HCT116 (cell line): ENCODE measurements around the gene ATAD3A. TPM values are rescaled to one million over a fixed set of nuclear protein-coding genes. Genes with fewer than 3 reads are reported as not detected.

Experiments used
- ATAC-seq: fragments of 200-7000 bp; cut with Tn5 transposase; 2 replicates; pipeline ENCODE4 v1.9.1; 2020; ENCODE audit warnings: mild to moderate bottlenecking, moderate library complexity
- BruUV-seq: library from RNA; stranded (reverse); fragments of 400-500 nt; replicated peaks from 2 replicates; lab custom pipeline; 2021; lab: Mats Ljungman, UMichigan
- CTCF ChIA-PET: fragments of 300-600 bp; sonication (Branson Sonifier 250); formaldehyde crosslinking; loops from one replicate; lab custom pipeline; 2021; ENCODE audit warnings: antibody characterized with exemption; lab: Charles Lee
- POLR2A ChIA-PET: fragments of 300-600, 350-600 bp; sonication (Branson Sonifier 250); formaldehyde crosslinking; loops from one replicate; lab custom pipeline; 2021; ENCODE audit warnings: antibody characterized with exemption; lab: Charles Lee
- RAD21 ChIA-PET, 2 experiments: fragments of 300-600 bp; sonication (Branson Sonifier 250); formaldehyde crosslinking; loops; one replicate each; lab custom pipeline; 2023; ENCODE audit warnings: low total read pairs in 2 of 2; ENCODE audit not compliant: uncharacterized antibody in 2 of 2, unreplicated experiment in 2 of 2, low non-redundant PET in 1 of 2; lab: Charles Lee
- DNase-seq: peaks from one replicate; pipeline ENCODE4 v3.0.0-alpha.2; 2010; ENCODE audit warnings: low read depth, low spot score
- H2AFZ ChIP-seq: fragments of 200-600 bp; shearing (Covaris generic), sonication (generic); 2 replicates; pipeline ENCODE4 v1.6.1; 2017; ENCODE audit warnings: low read depth, mixed run types, mixed read lengths, antibody characterized with exemption, low read length; ENCODE audit not compliant: poor library complexity, severe bottlenecking
- H3K27ac ChIP-seq: 2 replicates; pipeline ENCODE4 v1.5.1; 2012; ENCODE audit warnings: low read depth, low read length
- H3K27me3 ChIP-seq: fragments of 200-600 bp; sonication (generic); 2 replicates; pipeline ENCODE4 v1.6.1; 2016; ENCODE audit warnings: mixed run types, low read length, mixed read lengths; ENCODE audit not compliant: insufficient read depth
- H3K36me3 ChIP-seq, 2 experiments: fragments of 200-500 bp in 1 of 2; fragments of 200-600 bp in 1 of 2; sonication (Bioruptor generic) in 1 of 2; sonication (generic) in 1 of 2; 2 replicates each; pipeline versions ENCODE4 v1.5.1 to v1.6.1; 2014 to 2016; ENCODE audit warnings: low read length in 2 of 2, inconsistent platforms in 1 of 2, mixed read lengths in 1 of 2, mixed run types in 1 of 2; ENCODE audit not compliant: insufficient read depth in 2 of 2, control insufficient read depth in 1 of 2
- H3K4me1 ChIP-seq, 2 experiments: fragments of 200-600 bp in 1 of 2; sonication (generic) in 1 of 2; 2 replicates each; pipeline versions ENCODE4 v1.5.1 to v1.6.1; 2012 to 2017; ENCODE audit warnings: low read length in 2 of 2, inconsistent platforms in 1 of 2, mild to moderate bottlenecking in 1 of 2, mixed read lengths in 1 of 2, mixed run types in 1 of 2, moderate library complexity in 1 of 2; ENCODE audit not compliant: insufficient read depth in 2 of 2, control insufficient read depth in 1 of 2
- H3K4me2 ChIP-seq: fragments of 200-600 bp; sonication (generic); 2 replicates; pipeline ENCODE4 v1.6.1; 2017; ENCODE audit warnings: mixed run types, low read length, mixed read lengths
- H3K4me3 ChIP-seq, 2 experiments: fragments of 200-600 bp in 1 of 2; sonication (generic) in 1 of 2; replicated peaks in 1 of 2; 2 replicates each; pipeline ENCODE4 v1.5.1; 2011 to 2016; ENCODE audit warnings: low read length in 2 of 2, control low read depth in 1 of 2, low read depth in 1 of 2, mild to moderate bottlenecking in 1 of 2, mixed read lengths in 1 of 2, mixed run types in 1 of 2
- H3K79me2 ChIP-seq: fragments of 200-600 bp; sonication (generic); 2 replicates; pipeline ENCODE4 v1.6.1; 2017; ENCODE audit warnings: mild to moderate bottlenecking, mixed run types, low read length, moderate library complexity, mixed read lengths; ENCODE audit not compliant: insufficient read depth
- H3K9ac ChIP-seq: fragments of 200-600 bp; sonication (generic); 2 replicates; pipeline ENCODE4 v1.6.1; 2016; ENCODE audit warnings: low read length, mixed read lengths
- H3K9me2 ChIP-seq: fragments of 200-600 bp; sonication (generic), shearing (Covaris generic); 2 replicates; pipeline ENCODE4 v1.6.1; 2017; ENCODE audit warnings: mixed run types, mild to moderate bottlenecking, moderate library complexity; ENCODE audit not compliant: insufficient read depth
- H3K9me3 ChIP-seq, 2 experiments: fragments of 200-500 bp in 1 of 2; fragments of 200-600 bp in 1 of 2; sonication (Bioruptor generic) in 1 of 2; sonication (generic) in 1 of 2; 2 replicates each; pipeline ENCODE4 v1.6.1; 2014 to 2017; ENCODE audit warnings: low read length in 2 of 2, mixed read lengths in 2 of 2, inconsistent platforms in 1 of 2, low read depth in 1 of 2, mild to moderate bottlenecking in 1 of 2, mixed run types in 1 of 2, moderate library complexity in 1 of 2; ENCODE audit not compliant: control insufficient read depth in 1 of 2, insufficient read depth in 1 of 2
- H4K20me1 ChIP-seq: fragments of 200-600 bp; sonication (generic), shearing (Covaris generic); 2 replicates; pipeline ENCODE4 v1.6.1; 2017; ENCODE audit warnings: mixed run types, mild to moderate bottlenecking, moderate library complexity; ENCODE audit not compliant: insufficient read depth
- CBX3 ChIP-seq: IDR thresholded peaks from 2 replicates; pipeline ENCODE4 v1.6.1; 2012; ENCODE audit warnings: low read depth
- CEBPB ChIP-seq: IDR thresholded peaks from 2 replicates; pipeline ENCODE4 v1.6.1; 2012; ENCODE audit warnings: low read depth
- CTCF ChIP-seq, 3 experiments: fragments of 200-600 bp in 1 of 3; sonication (generic) in 1 of 3; IDR thresholded peaks in 2 of 3; conservative IDR thresholded peaks in 1 of 3; 2 replicates each; pipeline ENCODE4 v1.5.1; 2012 to 2017; ENCODE audit warnings: low read depth in 2 of 3, low read length in 2 of 3, antibody characterized with exemption in 1 of 3, borderline replicate concordance in 1 of 3, control low read depth in 1 of 3, mild to moderate bottlenecking in 1 of 3, mixed read lengths in 1 of 3, mixed run types in 1 of 3, moderate library complexity in 1 of 3; ENCODE audit not compliant: insufficient read depth in 1 of 3
- EZH2 ChIP-seq: fragments of 200-600 bp; sonication (generic); IDR thresholded peaks from 2 replicates; pipeline ENCODE4 v1.6.1; 2017; ENCODE audit warnings: antibody characterized with exemption, mixed run types
- JUND ChIP-seq: IDR thresholded peaks from 2 replicates; pipeline ENCODE4 v1.6.1; 2012
- RAD21 ChIP-seq: IDR thresholded peaks from 2 replicates; pipeline ENCODE4 v1.6.1; 2012; ENCODE audit warnings: low read depth, mild to moderate bottlenecking
- SIN3A ChIP-seq: IDR thresholded peaks from 2 replicates; pipeline ENCODE4 v1.6.1; 2012; ENCODE audit warnings: low read depth
- SP1 ChIP-seq: IDR thresholded peaks from 2 replicates; pipeline ENCODE4 v1.6.1; 2012; ENCODE audit warnings: low read depth
- SRF ChIP-seq: IDR thresholded peaks from 2 replicates; pipeline ENCODE4 v1.6.1; 2012; ENCODE audit warnings: low read depth
- TCF7L2 ChIP-seq: IDR thresholded peaks from 2 replicates; pipeline ENCODE4 v1.7.0; 2011; ENCODE audit warnings: borderline replicate concordance, inconsistent platforms; ENCODE audit not compliant: insufficient read depth, insufficient read length; ENCODE audit errors: extremely low read depth
- ZFX ChIP-seq: fragments of 450-650 bp; IDR thresholded peaks from 2 replicates; pipeline ENCODE4 v1.6.1; 2017
- ZNF274 ChIP-seq: fragments of 200-500 bp; sonication (Bioruptor generic); IDR thresholded peaks from 2 replicates; pipeline ENCODE4 v1.6.1; 2014; ENCODE audit warnings: mild to moderate bottlenecking, low read depth, low read length, inconsistent platforms
- intact Hi-C: fragments of 100-400 bp; cut with micrococcal nuclease; formaldehyde crosslinking; loops from 2 replicates; pipeline ENCODE4 v1.10.0; 2022
- total RNA-seq: library from RNA; stranded (reverse); gene quantifications from one replicate; pipeline ENCODE4 v1.2.1, GENCODE V29; 2021; ENCODE audit not compliant: unreplicated experiment
- TF ChIP-seq, protein P1 (sequence below): IDR thresholded peaks from 2 replicates; pipeline ENCODE4 v1.6.1; 2012

Gene ATAD3A
- total RNA-seq, 1 experiment from 2014 or later, result 92.3 TPM

DNA sequence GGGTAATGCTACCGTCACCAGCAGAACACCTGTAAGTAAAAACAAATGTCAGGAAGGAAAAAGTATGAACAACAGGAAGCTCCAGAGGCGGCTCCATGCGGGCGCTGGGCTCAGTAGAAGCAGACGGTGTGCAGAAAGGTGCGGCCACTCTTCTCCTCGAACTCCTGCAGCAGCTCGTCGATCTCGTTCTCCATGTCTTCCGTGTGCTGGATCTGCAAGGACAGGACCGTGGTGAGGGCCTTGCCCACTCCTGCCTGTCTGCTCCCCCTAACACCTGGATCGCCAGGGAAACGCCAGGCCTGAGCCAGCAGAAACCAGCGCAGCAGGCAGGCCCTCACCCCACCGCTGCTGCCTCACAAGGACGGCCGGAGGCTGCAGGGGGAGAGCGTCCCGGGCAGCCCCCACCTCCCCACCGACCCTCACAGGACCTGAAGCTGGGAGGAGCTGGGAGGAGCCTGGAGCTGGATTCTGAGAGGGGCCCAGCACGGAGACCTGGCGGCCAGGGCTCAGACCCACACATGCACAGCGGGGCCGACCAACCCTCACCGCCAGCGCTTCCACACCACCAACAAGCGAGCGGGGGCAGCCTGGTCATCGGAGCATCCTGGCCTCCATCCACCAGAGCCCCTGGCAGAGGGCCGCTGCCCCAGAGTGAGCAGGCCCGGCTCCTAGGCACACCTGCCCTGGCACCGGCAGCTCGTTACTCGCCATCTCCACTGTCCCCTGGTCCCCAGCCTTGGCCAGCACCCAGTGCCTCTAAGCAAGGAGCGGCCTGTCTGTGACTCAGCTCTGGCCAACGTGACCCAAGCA, 30.2 kb downstream of the ATAD3A start:
- intact Hi-C loops, result no loop called here
- Histone ChIP-seq H4K20me1 (no peaks in the 10 kb centered on the region), H3K4me1 (no peaks in the 10 kb centered on the region), H3K4me2 (no peak overlapping the region), H3K9me3 (no peaks in the 10 kb centered on the region), H3K9ac (no peak overlapping the region), H3K27ac (no peak overlapping the region), H3K4me3 (no peak overlapping the region), H2AFZ (no peak overlapping the region), H3K27me3 (no peaks in the 10 kb centered on the region), H3K79me2 (peaks cover 3% of the 10 kb centered on the region; the same call in 1 of the 2 replicates), H3K36me3 (0 out of 4 replicates have a peak, but pooled peaks cover 0 to 2% of the 10 kb centered on the region in 2 experiments), H3K9me2 (no peaks in the 10 kb centered on the region)
- CTCF ChIA-PET, result no interaction called here
- POLR2A ChIA-PET, result no interaction called here
- DNase-seq (no peak), ATAC-seq (no peak)
- no TSS peak for BruUV-seq
- TF ChIP-seq SP1 (no peak), ZFX (no peak), CEBPB (no peak), CTCF (IDR thresholded peaks at IDR 0.05 in 2 of 3, conservative IDR thresholded peaks at IDR 0.05 in 1 of 3; ENCODE audit: borderline replicate concordance in 1 of 3, insufficient read depth in 1 of 3, low read depth in 2 of 3, low read length in 2 of 3) (no peak), RAD21 (no peak), SRF (no peak), ZNF274 (no peak), CBX3 (no peak), TCF7L2 (no peak), EZH2 (no peak), JUND (no peak), SIN3A (no peak)
- TF ChIP-seq, protein P1, sequence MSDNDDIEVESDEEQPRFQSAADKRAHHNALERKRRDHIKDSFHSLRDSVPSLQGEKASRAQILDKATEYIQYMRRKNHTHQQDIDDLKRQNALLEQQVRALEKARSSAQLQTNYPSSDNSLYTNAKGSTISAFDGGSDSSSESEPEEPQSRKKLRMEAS, result no peak
- RAD21 ChIA-PET, result no interaction called here
